ENCODE measurements around the gene PAK1. TPM values are rescaled to one million over a fixed set of nuclear protein-coding genes. Genes with fewer than 3 reads are reported as not detected.

PAK1 gene
- total RNA-seq, 1 donor from 2014 or later = 41.0 TPM

DNA sequence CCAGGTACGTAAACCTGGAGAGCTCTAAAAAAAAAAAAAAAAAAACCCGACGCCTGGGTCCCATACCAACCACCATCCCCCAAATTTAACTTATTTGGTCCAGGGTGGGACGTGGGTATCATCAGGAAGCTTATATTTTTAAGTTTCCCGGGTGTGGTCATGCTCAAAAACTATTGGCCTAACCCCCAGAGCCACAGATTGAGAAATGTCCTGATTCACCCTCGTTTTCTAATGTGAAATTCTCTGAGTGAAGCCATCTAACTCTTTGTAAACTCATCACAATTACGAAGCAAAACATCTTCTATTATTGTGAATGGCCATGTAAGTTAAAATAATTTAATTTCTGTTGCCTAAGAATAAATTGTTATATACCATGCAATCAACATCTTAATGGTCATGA is 29.6 kb downstream of the PAK1 start:
- H3K36me3 ChIP-seq (ENCODE audit: insufficient read depth, low read length) = no peaks in the 10 kb centered on the region
- H3K27ac ChIP-seq (ENCODE audit: low read depth, low read length) = no peak overlapping the region
- no peak overlapping the region for H3K4me2 ChIP-seq (ENCODE audit: low read length)
- no peak overlapping the region for H3K4me3 ChIP-seq (ENCODE audit: insufficient read depth, low read depth, low read length)
- no peaks in the 10 kb centered on the region for H3K4me1 ChIP-seq (ENCODE audit: insufficient read depth, low read length)
- H2AFZ ChIP-seq (ENCODE audit: low read depth, low read length) = no peak overlapping the region
- no peak overlapping the region for H3K9ac ChIP-seq (ENCODE audit: low read length)
- no peaks in the 10 kb centered on the region for H4K20me1 ChIP-seq (ENCODE audit: insufficient read depth, low read length)
- no peaks in the 10 kb centered on the region for H3K27me3 ChIP-seq (ENCODE audit: insufficient read depth, low read length)
- FAIRE-seq (no peak), DNase-seq (ENCODE audit: low read depth) (no peak)
- TF ChIP-seq EZH2 (IDR thresholded peaks at IDR 0.05; ENCODE audit: insufficient read depth, low read length) = no peak
- TF ChIP-seq CTCF (IDR thresholded peaks at IDR 0.05; ENCODE audit: insufficient read depth, low read depth, low read length) = no peak
- Mint-ChIP-seq H3K4me1 (ENCODE audit: low read depth, unreplicated experiment) (peaks cover 7% of the 10 kb centered on the region), H3K27me3 (ENCODE audit: low read depth, unreplicated experiment) (no peaks in the 10 kb centered on the region), H3K9me3 (ENCODE audit: unreplicated experiment) (no peaks in the 10 kb centered on the region), H3K36me3 (ENCODE audit: low read depth, unreplicated experiment) (peaks cover 2% of the 10 kb centered on the region), H3K4me3 (ENCODE audit: unreplicated experiment) (no peak overlapping the region), H3K27ac (ENCODE audit: unreplicated experiment) (no peak overlapping the region)
- no peaks in the 10 kb centered on the region for H3K79me2 ChIP-seq (ENCODE audit: insufficient read depth, low read length)
- no peaks in the 10 kb centered on the region for H3K9me3 ChIP-seq (ENCODE audit: insufficient read depth, low read depth, low read length)

DNA sequence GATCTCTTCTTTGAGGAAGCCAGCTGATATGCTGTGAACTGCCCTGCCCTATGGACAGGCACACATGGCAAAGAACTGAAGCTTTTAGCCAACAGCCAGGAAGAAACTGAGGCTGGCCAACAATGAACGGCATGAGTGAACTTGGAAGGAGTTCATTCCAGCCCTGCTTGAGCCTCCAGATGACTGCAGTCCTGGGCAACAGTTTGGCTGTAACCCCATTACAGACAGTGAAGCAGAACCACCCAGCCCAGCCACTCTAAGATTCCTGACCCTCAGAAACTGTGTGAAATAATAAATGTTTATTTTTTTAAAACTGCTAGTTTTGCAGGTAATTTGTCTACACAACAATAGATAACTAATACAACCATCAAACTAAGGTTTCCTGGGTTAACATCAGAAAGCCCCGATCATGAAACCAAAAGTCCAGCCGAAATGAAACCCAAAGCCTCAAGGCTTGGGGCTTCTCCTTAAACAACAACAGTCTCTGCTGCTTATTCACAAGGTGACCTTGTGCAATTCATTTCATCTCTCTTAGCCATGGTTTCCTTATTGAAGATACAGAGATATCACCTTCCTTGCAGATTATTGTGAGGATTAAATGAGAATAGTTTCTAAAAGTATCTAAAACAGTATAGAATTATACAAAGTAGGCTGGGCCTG is 31.4 kb downstream of the PAK1 start:
- Histone ChIP-seq H3K27ac (ENCODE audit: low read depth, low read length) (no peak overlapping the region), H3K79me2 (ENCODE audit: insufficient read depth, low read length) (no peaks in the 10 kb centered on the region), H2AFZ (ENCODE audit: low read depth, low read length) (no peak overlapping the region), H3K4me2 (ENCODE audit: low read length) (no peak overlapping the region), H3K4me3 (ENCODE audit: insufficient read depth, low read depth, low read length) (no peak overlapping the region), H3K9me3 (ENCODE audit: insufficient read depth, low read depth, low read length) (no peaks in the 10 kb centered on the region), H3K4me1 (ENCODE audit: insufficient read depth, low read length) (no peaks in the 10 kb centered on the region), H3K36me3 (ENCODE audit: insufficient read depth, low read length) (no peaks in the 10 kb centered on the region), H3K9ac (ENCODE audit: low read length) (no peak overlapping the region), H3K27me3 (ENCODE audit: insufficient read depth, low read length) (no peaks in the 10 kb centered on the region), H4K20me1 (ENCODE audit: insufficient read depth, low read length) (no peaks in the 10 kb centered on the region)
- Mint-ChIP-seq H3K27ac (ENCODE audit: unreplicated experiment) (no peak overlapping the region), H3K4me3 (ENCODE audit: unreplicated experiment) (no peak overlapping the region), H3K4me1 (ENCODE audit: low read depth, unreplicated experiment) (peaks cover 2% of the 10 kb centered on the region), H3K27me3 (ENCODE audit: low read depth, unreplicated experiment) (no peaks in the 10 kb centered on the region), H3K9me3 (ENCODE audit: unreplicated experiment) (no peaks in the 10 kb centered on the region), H3K36me3 (ENCODE audit: low read depth, unreplicated experiment) (peaks cover 2% of the 10 kb centered on the region)
- no peak for FAIRE-seq
- no peak for TF ChIP-seq EZH2 (IDR thresholded peaks at IDR 0.05; ENCODE audit: insufficient read depth, low read length)
- no peak for TF ChIP-seq CTCF (IDR thresholded peaks at IDR 0.05; ENCODE audit: insufficient read depth, low read depth, low read length)
- DNase-seq (ENCODE audit: low read depth) = no peak

- H3K4me3 ChIP-seq (ENCODE audit: insufficient read depth, low read depth, low read length) = no peak overlapping the region
- Mint-ChIP-seq H3K4me3 (ENCODE audit: unreplicated experiment) (no peak overlapping the region), H3K36me3 (ENCODE audit: low read depth, unreplicated experiment) (peaks cover 2% of the 10 kb centered on the region), H3K27ac (ENCODE audit: unreplicated experiment) (no peak overlapping the region), H3K27me3 (ENCODE audit: low read depth, unreplicated experiment) (no peaks in the 10 kb centered on the region), H3K4me1 (ENCODE audit: low read depth, unreplicated experiment) (peaks cover 2% of the 10 kb centered on the region), H3K9me3 (ENCODE audit: unreplicated experiment) (no peaks in the 10 kb centered on the region)
- H3K4me2 ChIP-seq (ENCODE audit: low read length) = no peak overlapping the region
- H3K36me3 ChIP-seq (ENCODE audit: insufficient read depth, low read length) = no peaks in the 10 kb centered on the region
- no peaks in the 10 kb centered on the region for H3K9me3 ChIP-seq (ENCODE audit: insufficient read depth, low read depth, low read length)
- H3K79me2 ChIP-seq (ENCODE audit: insufficient read depth, low read length) = no peaks in the 10 kb centered on the region
- no peaks in the 10 kb centered on the region for H3K4me1 ChIP-seq (ENCODE audit: insufficient read depth, low read length)
- FAIRE-seq (no peak), DNase-seq (ENCODE audit: low read depth) (no peak)
- H3K9ac ChIP-seq (ENCODE audit: low read length) = no peak overlapping the region
- TF ChIP-seq CTCF (IDR thresholded peaks at IDR 0.05; ENCODE audit: insufficient read depth, low read depth, low read length) (no peak), EZH2 (IDR thresholded peaks at IDR 0.05; ENCODE audit: insufficient read depth, low read length) (no peak)
- H2AFZ ChIP-seq (ENCODE audit: low read depth, low read length) = no peak overlapping the region
- no peak overlapping the region for H3K27ac ChIP-seq (ENCODE audit: low read depth, low read length)
- no peaks in the 10 kb centered on the region for H4K20me1 ChIP-seq (ENCODE audit: insufficient read depth, low read length)
- H3K27me3 ChIP-seq (ENCODE audit: insufficient read depth, low read length) = no peaks in the 10 kb centered on the region
Observed at GRCh38 chr11:77441426-77441825, 32.5 kb downstream of the PAK1 start.
